GM19455 (cell line): ENCODE measurements around the gene FMO4.
"Not testable (repeated sequence)": the region's sequence is repeated elsewhere in the genome, so short reads cannot be mapped to it uniquely, and the experiment has no call there.

Experiments used
- ATAC-seq: cut with Tn5 transposase; IDR thresholded peaks from one replicate; pipeline ENCODE4 v1.9.1; 2021; ENCODE audit not compliant: unreplicated experiment

FMO4 gene

DNA sequence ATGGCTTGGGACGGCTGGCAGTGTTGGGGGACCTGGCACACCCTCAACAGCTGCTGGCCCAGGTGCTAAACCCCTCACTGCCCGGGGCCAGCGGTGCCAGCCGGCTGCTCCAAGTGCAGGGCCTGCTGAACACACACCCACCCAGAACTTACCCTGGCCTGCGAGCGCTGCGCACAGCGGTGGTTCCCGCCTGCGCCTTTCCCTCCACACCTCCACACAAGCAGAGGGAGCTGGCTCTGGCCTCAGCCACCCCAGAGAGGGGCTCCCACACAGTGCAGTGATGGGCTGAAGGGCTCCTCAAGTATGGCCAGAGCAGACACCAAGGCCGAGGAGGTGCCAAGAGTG lies 67.9 kb downstream of the FMO4 start:
- no peak for ATAC-seq

DNA sequence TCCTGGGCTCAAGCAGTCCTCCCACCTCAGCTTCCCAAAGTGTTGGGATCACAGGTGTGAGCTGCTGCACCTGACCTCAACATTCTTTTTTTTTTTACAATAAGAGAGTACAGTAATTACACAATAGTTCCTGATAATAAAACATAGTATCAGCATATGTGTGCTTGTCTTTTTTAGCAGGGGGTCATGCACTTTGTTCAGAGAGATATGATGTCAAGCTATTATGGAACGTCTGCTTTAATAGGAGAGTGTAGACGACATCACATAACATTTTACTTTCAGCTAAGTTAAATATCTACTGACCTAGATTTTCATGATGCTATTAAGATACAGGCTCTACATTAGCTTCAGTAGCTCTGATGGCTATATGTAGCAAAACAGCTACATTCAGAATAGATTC lies 70.5 kb downstream of the FMO4 start:
- no peak for ATAC-seq

DNA sequence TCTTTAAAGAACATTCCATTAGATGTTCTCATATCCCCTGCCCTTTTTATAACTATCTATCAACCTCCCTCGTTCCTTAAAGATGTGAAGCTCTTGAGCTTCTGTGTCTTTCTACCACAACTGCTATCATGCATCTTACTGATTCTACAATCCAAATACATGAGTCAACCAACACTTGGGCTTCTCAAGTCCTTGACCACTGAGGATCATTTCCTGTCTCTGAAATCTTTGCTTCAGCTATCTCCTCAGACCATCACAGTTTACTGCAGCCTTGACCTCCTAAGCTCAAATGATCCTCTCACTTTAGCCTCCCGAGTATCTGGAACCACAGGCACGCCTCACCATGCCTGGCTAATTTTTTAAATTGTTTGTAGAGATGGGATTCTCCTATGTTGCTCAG lies 75.2 kb downstream of the FMO4 start:
- no peak for ATAC-seq

DNA sequence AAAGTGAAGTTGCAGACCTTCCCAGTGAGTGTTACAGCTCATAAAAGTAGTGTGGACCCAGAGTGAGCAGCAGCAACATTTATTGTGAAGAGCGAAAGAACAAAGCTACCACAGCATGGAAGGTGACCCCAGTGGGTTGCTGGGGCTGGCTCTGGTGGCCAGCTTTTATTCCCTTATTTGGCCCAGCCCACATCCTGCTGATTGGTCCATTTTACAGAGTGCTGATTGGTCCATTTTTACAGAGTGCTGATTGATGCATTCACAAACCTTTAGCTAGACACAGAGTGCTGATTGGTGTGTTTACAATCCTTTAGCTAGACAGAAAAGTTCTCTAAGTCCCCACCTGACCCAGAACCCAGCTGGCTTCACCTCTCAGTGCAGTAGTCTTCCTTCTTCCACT lies 76.8 kb downstream of the FMO4 start:
- not testable (repeated sequence) for ATAC-seq
